ENCODE results near the gene ZGPAT. TPM values are rescaled to one million over a fixed set of nuclear protein-coding genes. Genes with fewer than 3 reads are reported as not detected.

Gene ZGPAT
- total RNA-seq, 1 donor from 2014 or later, result 9.8 TPM

Small RNA genes lying within 50 kb of the gene (small RNA-seq; reads per million reads assigned to genes)
- gene LIME1 (ENCODE audit: low replicate concordance) (not detected), gene TNFRSF6B (ENCODE audit: low replicate concordance) (not detected)

Other genes starting within 250 kb of the ZGPAT start
- 1.2 TPM for gene KCNQ2, start 235.4 kb upstream of the ZGPAT start, total RNA-seq
- 38.5 TPM for gene EEF1A2, start 209.0 kb upstream of the ZGPAT start, total RNA-seq
- 30.8 TPM for gene PPDPF, start 187.3 kb upstream of the ZGPAT start, total RNA-seq
- gene PTK6, start 170.7 kb upstream of the ZGPAT start, total RNA-seq, result 3.8 TPM
- gene SRMS, start 160.3 kb upstream of the ZGPAT start, total RNA-seq, result 1.1 TPM
- 0.59 TPM for gene FNDC11, start 153.9 kb upstream of the ZGPAT start, total RNA-seq
- gene HELZ2, start 133.8 kb upstream of the ZGPAT start, total RNA-seq, result 19.8 TPM
- 6.4 TPM for gene GMEB2, start 80.9 kb upstream of the ZGPAT start, total RNA-seq
- 21.6 TPM for gene STMN3, start 54.6 kb upstream of the ZGPAT start, total RNA-seq
- 13.3 TPM for gene RTEL1, start 49.7 kb upstream of the ZGPAT start, total RNA-seq
- 3.4 TPM for gene TNFRSF6B, start 11.4 kb upstream of the ZGPAT start, total RNA-seq
- gene ARFRP1, start 63 bp upstream of the ZGPAT start, total RNA-seq, result 16.3 TPM
- 3.7 TPM for gene LIME1, start 28.6 kb downstream of the ZGPAT start, total RNA-seq
- gene SLC2A4RG, start 31.7 kb downstream of the ZGPAT start, total RNA-seq, result 21.5 TPM
- 8.3 TPM for gene ZBTB46, start 123.2 kb downstream of the ZGPAT start, total RNA-seq
- not detected for gene ABHD16B, start 153.5 kb downstream of the ZGPAT start, total RNA-seq
- 39.3 TPM for gene TPD52L2, start 157.2 kb downstream of the ZGPAT start, total RNA-seq
- gene DNAJC5, start 187.1 kb downstream of the ZGPAT start, total RNA-seq, result 20.9 TPM
- 23.0 TPM for gene UCKL1, start 248.4 kb downstream of the ZGPAT start, total RNA-seq